ENCODE measurements around the gene FITM2. TPM values are rescaled to one million over a fixed set of nuclear protein-coding genes. Genes with fewer than 3 reads are reported as not detected.
"Not testable (repeated sequence)": the region's sequence is repeated elsewhere in the genome, so short reads cannot be mapped to it uniquely, and the experiment has no call there.

The FITM2 gene
- total RNA-seq, 1 donor = 7.2 TPM

DNA sequence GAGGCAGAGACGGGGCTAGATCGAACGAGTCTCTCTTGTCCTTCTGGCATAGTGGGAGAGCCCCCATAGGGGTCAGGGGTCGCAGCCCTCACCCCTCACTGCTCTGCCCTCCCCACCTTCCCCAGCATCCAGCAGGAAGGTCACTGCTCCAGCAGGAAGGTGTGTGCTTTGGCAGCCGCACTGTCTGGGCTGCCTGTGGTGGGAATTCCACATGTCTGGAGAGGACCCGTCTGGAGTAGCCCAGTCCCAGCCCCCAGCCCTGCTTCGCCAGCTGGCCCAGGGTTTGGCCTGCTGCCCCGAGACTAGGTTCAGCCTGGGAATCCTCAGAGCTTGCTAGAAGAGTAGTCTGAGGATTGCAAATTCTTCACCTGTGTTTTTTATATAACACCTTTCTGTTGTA lies 23.3 kb upstream of the FITM2 start:
- H2AFZ ChIP-seq (ENCODE audit: low read length) = no peak overlapping the region
- no peak overlapping the region for H3K4me3 ChIP-seq (ENCODE audit: insufficient read depth, low read length)
- no peak overlapping the region for H3K4me2 ChIP-seq (ENCODE audit: insufficient read depth, low read length)
- no peaks in the 10 kb centered on the region for H3K4me1 ChIP-seq (ENCODE audit: insufficient read depth, low read length)
- H3K79me2 ChIP-seq (ENCODE audit: insufficient read depth, low read length) = no peaks in the 10 kb centered on the region
- H3K27me3 ChIP-seq (ENCODE audit: insufficient read depth, low read length) = peaks cover 11% of the 10 kb centered on the region
- TF ChIP-seq, protein P1, sequence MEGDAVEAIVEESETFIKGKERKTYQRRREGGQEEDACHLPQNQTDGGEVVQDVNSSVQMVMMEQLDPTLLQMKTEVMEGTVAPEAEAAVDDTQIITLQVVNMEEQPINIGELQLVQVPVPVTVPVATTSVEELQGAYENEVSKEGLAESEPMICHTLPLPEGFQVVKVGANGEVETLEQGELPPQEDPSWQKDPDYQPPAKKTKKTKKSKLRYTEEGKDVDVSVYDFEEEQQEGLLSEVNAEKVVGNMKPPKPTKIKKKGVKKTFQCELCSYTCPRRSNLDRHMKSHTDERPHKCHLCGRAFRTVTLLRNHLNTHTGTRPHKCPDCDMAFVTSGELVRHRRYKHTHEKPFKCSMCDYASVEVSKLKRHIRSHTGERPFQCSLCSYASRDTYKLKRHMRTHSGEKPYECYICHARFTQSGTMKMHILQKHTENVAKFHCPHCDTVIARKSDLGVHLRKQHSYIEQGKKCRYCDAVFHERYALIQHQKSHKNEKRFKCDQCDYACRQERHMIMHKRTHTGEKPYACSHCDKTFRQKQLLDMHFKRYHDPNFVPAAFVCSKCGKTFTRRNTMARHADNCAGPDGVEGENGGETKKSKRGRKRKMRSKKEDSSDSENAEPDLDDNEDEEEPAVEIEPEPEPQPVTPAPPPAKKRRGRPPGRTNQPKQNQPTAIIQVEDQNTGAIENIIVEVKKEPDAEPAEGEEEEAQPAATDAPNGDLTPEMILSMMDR (IDR thresholded peaks at IDR 0.05; ENCODE audit: extremely low read depth, low read depth, low read length) = no peak
- H3K27ac ChIP-seq (ENCODE audit: low read depth, low read length) = no peak overlapping the region
- no peaks in the 10 kb centered on the region for H3K36me3 ChIP-seq (ENCODE audit: insufficient read depth, low read length)
- H3K9me3 ChIP-seq (ENCODE audit: low read depth, low read length) = no peaks in the 10 kb centered on the region
- no peak for DNase-seq (ENCODE audit: insufficient read length, low spot score, missing footprints)
- H4K20me1 ChIP-seq (ENCODE audit: insufficient read depth, low read length) = no peaks in the 10 kb centered on the region

DNA sequence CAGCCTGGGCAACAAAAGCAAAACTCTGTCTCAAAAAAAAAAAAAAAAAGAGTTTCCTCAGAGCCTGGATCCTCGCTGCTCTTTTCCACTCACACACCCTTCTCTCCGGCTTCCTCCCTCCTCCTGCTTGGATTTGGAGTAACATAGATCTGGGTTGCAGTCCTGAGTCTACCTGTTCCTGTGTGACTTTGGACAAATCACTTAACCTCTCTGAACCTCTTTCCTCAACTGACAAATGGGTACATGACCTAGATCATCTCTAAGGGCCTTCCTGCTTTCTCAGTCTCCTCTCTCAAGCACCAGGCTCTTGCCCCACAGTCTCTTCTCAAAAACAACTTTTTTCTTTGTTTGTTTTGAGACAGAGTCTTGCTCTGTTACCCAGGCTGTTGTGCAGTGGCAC lies 20.2 kb upstream of the FITM2 start:
- no peak overlapping the region for H2AFZ ChIP-seq (ENCODE audit: low read length)
- H4K20me1 ChIP-seq (ENCODE audit: insufficient read depth, low read length) = no peaks in the 10 kb centered on the region
- DNase-seq (ENCODE audit: insufficient read length, low spot score, missing footprints) = no peak

DNA sequence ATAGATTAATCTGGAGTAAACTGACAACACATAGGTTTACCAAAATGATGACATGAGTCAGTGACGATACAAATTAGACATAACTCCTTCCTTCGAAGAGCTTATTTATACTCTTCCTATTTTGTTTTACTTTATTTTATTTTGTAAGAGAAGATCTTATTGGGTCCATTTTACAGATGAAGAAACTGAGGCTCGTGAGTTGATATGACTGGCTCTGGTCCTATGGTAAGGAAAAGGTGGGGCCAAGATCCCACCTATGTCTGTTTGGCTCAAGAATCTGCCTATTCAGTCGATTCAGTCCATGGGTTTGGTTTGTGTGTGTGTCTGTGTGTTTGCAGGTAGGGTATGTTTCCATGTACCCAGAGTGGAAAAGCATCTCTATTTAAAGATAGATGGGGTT lies 17.4 kb upstream of the FITM2 start:
- no peaks in the 10 kb centered on the region for H3K9me3 ChIP-seq (ENCODE audit: low read depth, low read length)
- no peak overlapping the region for H3K4me3 ChIP-seq (ENCODE audit: insufficient read depth, low read length)
- no peaks in the 10 kb centered on the region for H3K79me2 ChIP-seq (ENCODE audit: insufficient read depth, low read length)
- TF ChIP-seq, protein P1 (IDR thresholded peaks at IDR 0.05; ENCODE audit: extremely low read depth, low read depth, low read length) = no peak
- H3K4me1 ChIP-seq (ENCODE audit: insufficient read depth, low read length) = no peaks in the 10 kb centered on the region
- no peaks in the 10 kb centered on the region for H4K20me1 ChIP-seq (ENCODE audit: insufficient read depth, low read length)
- no peak for DNase-seq (ENCODE audit: insufficient read length, low spot score, missing footprints)
- H3K27me3 ChIP-seq (ENCODE audit: insufficient read depth, low read length) = peaks cover 8% of the 10 kb centered on the region
- H3K27ac ChIP-seq (ENCODE audit: low read depth, low read length) = no peak overlapping the region
- H3K36me3 ChIP-seq (ENCODE audit: insufficient read depth, low read length) = no peaks in the 10 kb centered on the region
- no peak overlapping the region for H3K4me2 ChIP-seq (ENCODE audit: insufficient read depth, low read length)
- no peak overlapping the region for H2AFZ ChIP-seq (ENCODE audit: low read length)

More for the DNA sequence above, 20.2 kb upstream of the FITM2 start:
- peaks cover 13% of the 10 kb centered on the region for H3K27me3 ChIP-seq (ENCODE audit: insufficient read depth, low read length)
- no peaks in the 10 kb centered on the region for H3K4me1 ChIP-seq (ENCODE audit: insufficient read depth, low read length)
- H3K4me2 ChIP-seq (ENCODE audit: insufficient read depth, low read length) = no peak overlapping the region
- no peaks in the 10 kb centered on the region for H3K36me3 ChIP-seq (ENCODE audit: insufficient read depth, low read length)
- no peaks in the 10 kb centered on the region for H3K9me3 ChIP-seq (ENCODE audit: low read depth, low read length)
- no peak overlapping the region for H3K27ac ChIP-seq (ENCODE audit: low read depth, low read length)
- H3K79me2 ChIP-seq (ENCODE audit: insufficient read depth, low read length) = no peaks in the 10 kb centered on the region
- H3K4me3 ChIP-seq (ENCODE audit: insufficient read depth, low read length) = no peak overlapping the region
- TF ChIP-seq, protein P1 (IDR thresholded peaks at IDR 0.05; ENCODE audit: extremely low read depth, low read depth, low read length) = no peak

DNA sequence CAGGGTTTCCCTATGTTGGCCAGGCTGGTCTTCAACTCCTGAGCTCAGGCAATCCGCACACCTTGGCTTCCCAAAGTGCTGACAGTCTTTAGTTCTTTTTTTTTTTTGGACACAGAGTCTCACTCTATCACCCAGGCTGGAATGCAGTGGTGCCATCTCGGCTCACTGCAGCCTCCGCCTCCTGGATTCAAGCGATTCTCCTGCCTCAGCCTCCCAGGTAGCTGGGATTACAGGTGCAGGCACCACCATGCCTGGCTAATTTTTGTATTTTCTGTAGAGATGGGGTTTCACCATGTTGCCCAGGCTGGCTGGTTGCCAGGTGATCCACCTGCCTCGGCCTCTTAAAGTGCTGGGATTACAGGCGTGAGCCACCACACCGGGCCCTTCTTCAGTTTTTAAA lies 16.7 kb upstream of the FITM2 start:
- H3K79me2 ChIP-seq (ENCODE audit: insufficient read depth, low read length); H4K20me1 ChIP-seq (ENCODE audit: insufficient read depth, low read length); H3K4me2 ChIP-seq (ENCODE audit: insufficient read depth, low read length); H3K4me3 ChIP-seq (ENCODE audit: insufficient read depth, low read length); H3K27ac ChIP-seq (ENCODE audit: low read depth, low read length); DNase-seq (ENCODE audit: insufficient read length, low spot score, missing footprints); H3K27me3 ChIP-seq (ENCODE audit: insufficient read depth, low read length); H2AFZ ChIP-seq (ENCODE audit: low read length); H3K36me3 ChIP-seq (ENCODE audit: insufficient read depth, low read length); H3K4me1 ChIP-seq (ENCODE audit: insufficient read depth, low read length); H3K9me3 ChIP-seq (ENCODE audit: low read depth, low read length): not testable (repeated sequence)

All from osteoblast (primary cell).